ENCODE results near the gene MEOX2.

Gene MEOX2

DNA sequence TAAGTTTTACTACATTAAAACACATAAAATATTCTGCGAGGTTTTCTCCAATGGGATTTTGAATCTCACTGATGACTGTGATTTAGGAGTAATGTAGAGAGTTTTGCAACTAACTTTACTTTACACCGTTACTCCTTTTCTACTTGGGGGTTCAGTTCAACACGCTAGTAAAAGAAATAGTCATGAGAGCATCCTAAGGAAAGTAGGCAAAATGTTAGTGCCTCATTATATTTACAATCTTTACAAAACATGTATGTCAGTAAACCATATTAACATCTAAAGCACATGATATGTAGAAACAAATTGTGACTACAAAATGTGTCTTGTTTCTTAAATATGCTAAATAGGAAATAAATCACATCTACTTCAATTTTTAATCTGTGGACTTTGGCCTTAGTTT is 6.0 kb downstream of the MEOX2 start:
- no peak for DNase-seq

- no peak for DNase-seq
These were observed 7.2 kb downstream of the MEOX2 start for GRCh38 chr7:15679306-15679705.

DNA sequence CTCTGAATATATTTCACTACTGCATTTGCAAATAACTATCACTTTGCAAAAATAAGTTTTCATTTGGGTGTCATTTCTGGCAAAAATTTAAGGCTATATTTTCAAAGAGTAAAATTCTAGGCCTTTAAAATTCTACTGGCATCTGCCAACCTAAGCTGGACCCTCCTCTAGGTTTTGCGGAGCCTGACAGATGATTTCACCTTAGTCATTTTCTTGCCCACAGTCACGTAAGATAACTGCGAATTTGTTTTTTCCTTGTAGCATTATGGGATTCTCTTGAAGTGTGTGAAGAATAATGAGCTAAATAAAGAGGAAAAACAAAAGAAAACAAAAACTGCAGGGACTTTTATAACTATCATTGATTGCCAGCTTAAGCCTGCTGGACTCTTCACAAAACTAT is 7.8 kb downstream of the MEOX2 start:
- DNase-seq, result no peak

DNA sequence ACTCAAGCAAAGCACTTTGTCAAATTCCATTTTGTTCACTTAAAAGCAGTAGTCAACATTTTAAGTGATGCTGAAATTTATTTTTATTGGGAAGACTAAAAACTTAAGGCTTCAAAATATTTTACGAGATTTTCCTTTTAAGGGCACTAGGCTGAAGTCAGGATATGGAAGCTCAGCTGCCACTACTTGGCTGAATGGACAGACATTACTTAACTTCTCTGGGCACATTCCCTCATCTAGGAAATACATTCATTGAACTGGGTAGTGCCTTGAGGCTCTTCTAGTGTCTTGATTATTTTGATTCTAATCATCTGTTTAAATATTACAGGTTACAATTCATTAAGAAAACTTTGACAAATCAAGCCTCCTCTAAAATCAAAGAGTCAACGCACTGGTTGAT is 11.1 kb downstream of the MEOX2 start:
- no peak for DNase-seq

DNA sequence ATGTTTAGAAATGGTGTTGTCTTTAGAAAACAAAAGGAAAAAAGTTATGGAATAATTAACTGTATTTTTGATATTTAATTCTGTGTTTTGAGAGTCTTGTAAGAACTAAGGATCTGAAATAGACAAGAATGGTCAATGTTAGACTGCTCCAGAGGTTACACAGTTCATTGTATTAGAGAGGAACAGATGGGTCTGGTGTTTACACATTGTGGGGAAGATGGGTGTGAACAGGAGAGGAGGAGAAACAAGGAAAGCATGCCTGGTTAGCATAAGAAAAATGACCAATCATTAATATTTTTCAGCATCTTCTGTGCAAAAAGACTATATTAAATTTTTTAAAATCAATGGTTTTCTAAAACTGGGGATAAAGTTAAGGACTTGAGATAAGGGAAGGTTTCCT is 11.9 kb downstream of the MEOX2 start:
- DNase-seq, result no peak

GRCh38 chr7:15669443-15670090 is 16.9 kb downstream of the MEOX2 start:
- no peak for DNase-seq

DNA sequence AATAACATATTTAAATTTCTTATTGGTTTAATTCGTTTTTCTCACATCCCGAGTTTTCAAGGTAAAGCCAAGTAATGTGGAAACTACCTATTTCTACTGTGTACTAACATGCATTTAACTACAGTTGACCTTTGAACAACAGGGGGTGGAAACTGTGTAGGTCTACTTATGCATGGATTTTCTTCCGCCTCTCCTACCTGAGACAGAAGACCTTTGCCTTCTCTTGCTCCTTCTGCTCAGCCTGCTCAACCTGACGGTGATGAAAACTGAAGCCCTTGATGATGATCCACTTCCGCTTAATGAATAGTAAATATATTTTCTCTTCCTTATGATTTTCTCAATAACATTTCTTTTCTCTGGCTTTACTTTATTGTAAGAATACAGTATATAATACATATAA is 18.5 kb downstream of the MEOX2 start:
- DNase-seq, result no peak

DNA sequence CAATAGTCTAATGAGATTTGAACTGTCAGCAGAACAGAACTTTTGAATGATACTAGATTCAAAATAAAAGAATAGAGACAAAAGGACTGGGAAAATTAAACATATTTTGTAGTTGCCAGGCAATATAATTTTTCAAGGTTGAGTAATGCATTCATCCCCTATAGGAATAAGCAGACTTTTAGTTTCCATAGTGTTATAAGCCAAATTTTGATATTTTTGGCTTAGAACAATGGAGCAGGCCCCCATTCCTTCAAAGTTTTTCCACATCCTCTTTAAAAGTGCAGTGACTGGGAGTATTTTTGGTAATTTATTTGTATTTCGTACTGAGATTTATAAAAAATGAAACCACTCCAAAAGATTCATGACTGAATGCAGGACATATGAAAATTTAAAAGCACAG is 24.0 kb downstream of the MEOX2 start:
- no peak for DNase-seq

DNA sequence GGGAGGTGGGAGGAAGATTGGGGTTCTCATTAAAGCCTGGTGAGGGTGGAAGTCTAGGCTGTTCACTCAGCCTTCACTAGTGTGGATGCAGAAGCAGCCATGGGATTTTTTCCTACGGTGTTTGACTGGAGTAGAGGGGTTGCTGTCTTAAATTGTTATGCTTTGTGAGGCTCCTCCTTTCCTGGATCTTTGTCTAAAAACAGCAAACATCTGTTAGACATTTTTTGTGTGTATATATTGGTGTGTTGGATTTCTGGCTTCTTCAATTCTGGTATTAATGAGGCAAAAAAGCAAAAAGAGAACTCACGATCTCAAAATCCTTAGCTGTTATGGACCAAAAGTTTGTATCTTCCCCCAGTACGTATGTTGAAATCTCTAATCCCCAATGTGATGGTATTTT is 28.2 kb downstream of the MEOX2 start:
- no peak for DNase-seq

DNA sequence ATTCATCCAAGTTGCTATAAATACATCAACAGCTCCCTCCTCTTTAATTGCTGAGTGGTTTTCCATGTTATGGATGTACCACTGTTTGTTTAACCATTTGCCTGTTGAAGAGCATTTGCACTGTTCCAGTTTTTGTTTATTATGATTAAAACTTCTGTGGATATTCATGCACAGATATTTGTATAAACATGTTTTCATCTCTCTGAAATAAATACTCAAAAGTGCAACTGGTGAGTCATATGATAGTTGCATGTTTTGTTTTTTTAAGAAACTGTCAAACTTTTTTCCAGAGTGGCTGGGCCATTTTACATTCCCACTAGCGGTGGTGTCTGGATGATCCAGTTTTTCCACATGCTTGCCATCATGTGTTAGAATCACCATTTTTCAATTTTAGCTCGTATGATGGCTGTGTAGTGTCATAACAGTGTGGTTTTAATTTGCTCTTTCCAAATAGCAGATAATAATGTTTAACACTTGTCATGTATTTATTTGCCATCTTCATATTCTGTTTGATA is 33.6 kb downstream of the MEOX2 start:
- DNase-seq, result no peak

DNA sequence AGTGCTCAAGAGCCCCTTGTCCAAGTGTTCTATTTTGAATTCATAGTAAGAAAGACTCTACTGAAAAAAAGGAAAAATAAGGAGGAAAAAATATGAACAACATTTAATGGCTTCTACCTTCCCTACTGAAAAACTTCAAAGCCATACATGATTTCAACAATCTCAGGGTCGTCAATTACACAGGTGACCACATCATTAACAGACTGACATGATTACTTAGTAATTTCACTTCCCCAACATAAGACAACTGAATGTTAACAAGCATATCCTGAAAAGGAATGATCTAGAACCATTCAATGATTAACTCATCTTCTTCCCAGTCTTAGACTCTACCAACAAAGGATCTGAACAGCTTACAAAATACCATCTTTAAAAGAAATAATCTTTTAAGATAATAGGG is 34.8 kb downstream of the MEOX2 start:
- no peak for DNase-seq

GRCh38 chr7:15650787-15651186 is 35.7 kb downstream of the MEOX2 start:
- no peak for DNase-seq

GRCh38 chr7:15648461-15648961 is 38.0 kb downstream of the MEOX2 start:
- no peak for DNase-seq

DNA sequence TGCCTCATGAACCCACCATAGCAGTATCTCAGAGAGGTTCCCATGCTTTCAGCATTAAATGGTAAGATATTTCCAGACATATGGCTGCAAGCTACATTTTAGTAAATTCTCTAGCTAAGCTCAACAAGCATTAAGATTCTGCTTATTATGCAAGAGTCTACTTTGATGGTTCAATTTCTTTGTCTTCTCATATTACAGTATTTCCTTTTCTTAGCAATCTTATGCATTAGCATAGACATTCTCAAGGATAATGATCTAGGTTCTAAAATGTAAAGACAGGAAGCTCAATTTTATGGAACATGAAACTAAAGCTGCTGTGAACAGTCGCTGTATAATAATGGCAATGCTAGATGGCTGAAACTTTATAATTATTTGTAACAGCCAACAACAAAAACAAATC is 39.2 kb downstream of the MEOX2 start:
- no peak for DNase-seq

GRCh38 chr7:15643000-15643705 is 43.3 kb downstream of the MEOX2 start:
- no peak for DNase-seq

DNA sequence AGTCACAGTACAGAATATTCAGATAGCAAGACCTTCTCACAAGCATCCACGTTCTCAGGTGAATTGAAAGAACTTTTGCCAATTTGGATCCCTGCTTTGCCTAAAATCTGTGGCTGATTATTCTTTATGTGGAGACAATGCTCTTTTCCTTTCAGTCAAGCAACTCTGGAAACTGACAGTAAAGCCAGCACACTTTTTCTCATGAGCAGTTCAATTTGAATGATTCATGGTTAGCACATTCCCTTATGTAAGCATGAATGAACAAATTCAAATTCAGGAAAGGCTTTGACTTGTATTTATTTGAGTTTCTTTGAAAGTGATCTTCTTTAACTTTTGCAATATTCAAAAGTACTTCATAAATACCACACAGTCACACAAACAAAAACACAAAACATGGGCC is 57.6 kb downstream of the MEOX2 start:
- DNase-seq, result no peak

DNA sequence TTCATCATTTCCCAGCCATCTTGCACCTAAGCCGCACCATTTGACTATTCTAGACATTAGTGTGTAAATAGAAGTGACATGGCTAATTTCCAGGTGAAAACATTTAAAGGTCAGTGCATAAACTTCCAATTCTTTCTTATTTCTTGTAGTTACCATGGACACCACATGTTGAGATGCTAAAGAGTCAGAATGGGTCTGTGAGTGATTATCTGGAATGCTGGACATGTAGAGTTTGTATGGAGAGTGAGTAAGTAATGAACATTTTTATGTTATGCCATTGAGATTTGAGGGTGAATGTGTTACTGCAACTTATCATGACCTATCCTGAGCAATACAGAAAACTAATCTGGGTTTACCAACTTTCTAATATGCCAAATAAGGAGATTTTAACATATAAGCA is 60.4 kb downstream of the MEOX2 start:
- DNase-seq, result no peak

- no peak for DNase-seq
These were observed 61.0 kb downstream of the MEOX2 start for GRCh38 chr7:15625466-15625865.

GRCh38 chr7:15621468-15621867 is 65.0 kb downstream of the MEOX2 start:
- no peak for DNase-seq

- no peak for DNase-seq
These were observed 65.8 kb downstream of the MEOX2 start for GRCh38 chr7:15620491-15621185.

- no peak for DNase-seq
These were observed 68.2 kb downstream of the MEOX2 start for GRCh38 chr7:15618275-15618674.

DNA sequence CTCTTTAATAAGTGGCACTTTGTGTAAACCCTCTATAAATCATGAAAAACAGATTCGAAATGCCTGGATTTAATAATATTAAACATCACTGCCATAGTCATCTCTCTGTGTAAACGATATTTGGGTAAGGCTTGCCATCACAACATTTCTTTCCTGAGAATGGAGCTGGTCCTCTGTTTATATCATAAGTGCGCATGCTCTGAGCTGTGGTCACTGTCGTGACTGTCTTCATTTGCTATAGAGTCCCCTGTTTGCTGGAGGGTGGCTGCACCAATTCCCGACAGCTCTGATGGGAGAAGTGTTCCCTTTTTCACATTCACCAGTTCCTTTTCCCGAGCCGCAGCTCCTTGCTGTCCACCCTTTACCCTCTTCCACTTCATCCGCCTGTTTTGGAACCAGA is 74.3 kb downstream of the MEOX2 start:
- DNase-seq, result no peak

DNA sequence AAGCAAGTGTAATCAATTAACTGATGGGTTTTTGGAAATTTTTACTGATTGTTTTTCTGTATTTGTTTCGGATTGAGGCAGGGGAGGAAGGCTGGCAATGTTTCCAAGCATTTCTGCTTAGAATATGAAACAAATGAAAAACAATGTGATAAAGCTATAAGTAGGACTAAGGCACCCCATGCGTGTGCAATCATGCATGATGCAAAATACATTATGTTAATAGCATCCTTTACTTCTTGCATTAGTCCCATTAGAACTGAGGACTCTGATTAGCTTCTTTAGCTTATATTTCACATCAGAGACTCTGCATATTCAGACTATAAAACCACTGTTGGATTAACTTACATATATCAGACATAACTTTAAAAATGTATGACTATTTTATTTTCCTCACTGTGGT is 76.0 kb downstream of the MEOX2 start:
- no peak for DNase-seq

DNA sequence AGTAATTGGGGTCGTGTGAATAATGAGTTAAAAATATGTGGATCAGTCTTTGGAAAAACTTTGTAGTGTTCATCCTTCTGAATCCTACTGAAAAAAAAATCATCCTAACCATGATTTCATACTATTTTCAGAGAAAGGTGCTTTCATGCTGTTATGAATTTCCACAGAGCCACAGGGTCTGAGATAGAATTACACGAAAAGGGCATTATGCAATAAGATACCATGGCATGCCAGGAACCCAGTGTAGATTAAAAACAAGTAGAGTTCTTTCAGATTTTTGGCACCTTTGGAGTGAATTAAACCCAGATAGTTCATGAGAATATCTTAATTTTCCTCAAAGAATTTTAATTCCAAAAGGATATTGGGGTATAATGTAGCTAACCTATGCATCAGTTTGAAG is 77.2 kb downstream of the MEOX2 start:
- no peak for DNase-seq

Data from MV-4-11 (cell line).